Measurements from ENCODE around the gene KIAA0232. TPM values are rescaled to one million over a fixed set of nuclear protein-coding genes. Genes with fewer than 3 reads are reported as not detected.

Gene KIAA0232
- total RNA-seq, 4 donors from 2014 or later = 39.1 to 66.4 (median 60.4) TPM

DNA sequence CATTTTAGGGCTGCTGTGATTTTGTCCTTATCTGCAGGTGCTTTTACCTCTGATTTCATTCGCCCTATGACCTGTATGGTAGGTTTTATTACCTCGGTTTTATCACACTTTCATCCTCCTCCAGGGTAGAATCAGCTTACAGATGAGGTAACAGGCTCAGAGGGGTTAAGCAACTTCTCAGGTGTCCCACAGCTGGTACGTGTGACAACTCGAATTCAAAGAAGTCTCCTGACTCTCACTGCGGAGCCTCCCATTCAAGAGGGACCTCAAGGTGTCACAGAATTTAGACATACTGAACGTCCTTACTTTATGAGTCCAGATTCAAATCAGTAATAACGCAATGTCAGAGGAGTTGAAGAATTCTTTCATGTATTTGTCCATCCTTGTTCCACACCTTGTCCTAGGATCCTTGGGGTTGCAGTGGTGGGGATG, 12.5 kb upstream of the KIAA0232 start:
- no peaks in the 10 kb centered on the region for H3K9me3 ChIP-seq
- no peak for DNase-seq
- intact Hi-C loops (cut with DNase I; ENCODE audit: low total_unique reads) = loop anchor here (2.0 kb wide), 1 partner anchor 53 kb away; the partner anchor contains the start of gene BLOC1S4
- TF ChIP-seq POLR2A (IDR thresholded peaks at IDR 0.05) = no peak
- TF ChIP-seq, protein P1, sequence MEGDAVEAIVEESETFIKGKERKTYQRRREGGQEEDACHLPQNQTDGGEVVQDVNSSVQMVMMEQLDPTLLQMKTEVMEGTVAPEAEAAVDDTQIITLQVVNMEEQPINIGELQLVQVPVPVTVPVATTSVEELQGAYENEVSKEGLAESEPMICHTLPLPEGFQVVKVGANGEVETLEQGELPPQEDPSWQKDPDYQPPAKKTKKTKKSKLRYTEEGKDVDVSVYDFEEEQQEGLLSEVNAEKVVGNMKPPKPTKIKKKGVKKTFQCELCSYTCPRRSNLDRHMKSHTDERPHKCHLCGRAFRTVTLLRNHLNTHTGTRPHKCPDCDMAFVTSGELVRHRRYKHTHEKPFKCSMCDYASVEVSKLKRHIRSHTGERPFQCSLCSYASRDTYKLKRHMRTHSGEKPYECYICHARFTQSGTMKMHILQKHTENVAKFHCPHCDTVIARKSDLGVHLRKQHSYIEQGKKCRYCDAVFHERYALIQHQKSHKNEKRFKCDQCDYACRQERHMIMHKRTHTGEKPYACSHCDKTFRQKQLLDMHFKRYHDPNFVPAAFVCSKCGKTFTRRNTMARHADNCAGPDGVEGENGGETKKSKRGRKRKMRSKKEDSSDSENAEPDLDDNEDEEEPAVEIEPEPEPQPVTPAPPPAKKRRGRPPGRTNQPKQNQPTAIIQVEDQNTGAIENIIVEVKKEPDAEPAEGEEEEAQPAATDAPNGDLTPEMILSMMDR (IDR thresholded peaks at IDR 0.05 in 4 of 5, conservative IDR thresholded peaks at IDR 0.05 in 1 of 5) = no peak
- no peak for ATAC-seq
- H3K4me3 ChIP-seq = no peak overlapping the region
- peaks cover 38 to 53% of the 10 kb centered on the region in 2 donors for H3K4me1 ChIP-seq
- H3K27me3 ChIP-seq = no peaks in the 10 kb centered on the region
- no peaks in the 10 kb centered on the region for H3K36me3 ChIP-seq
- peak overlapping the region; percentile 80 to 92 (median 88) for H3K27ac ChIP-seq
- in situ Hi-C loops (cut with MboI; ENCODE audit: low sequenced_read_pairs in 4 of 4) = loop anchor here in 2 of 4 donors (5.0 to 10.0 kb wide), 2 partner anchors 48 to 215 kb away; no protein-coding TSS in a partner anchor

- peaks cover 38 to 53% of the 10 kb centered on the region in 2 donors for H3K4me1 ChIP-seq
- no peaks in the 10 kb centered on the region for H3K9me3 ChIP-seq
- no peak for DNase-seq
- no peaks in the 10 kb centered on the region for H3K27me3 ChIP-seq
- TF ChIP-seq POLR2A (IDR thresholded peaks at IDR 0.05) = peak in 1 of 2 donors; percentile 46
- TF ChIP-seq, protein P1 (IDR thresholded peaks at IDR 0.05 in 4 of 5, conservative IDR thresholded peaks at IDR 0.05 in 1 of 5) = no peak
- in situ Hi-C loops (cut with MboI; ENCODE audit: low sequenced_read_pairs in 4 of 4) (loop anchor here in 2 of 4 donors (5.0 to 10.0 kb wide), 2 partner anchors 48 to 214 kb away; no protein-coding TSS in a partner anchor), intact Hi-C loops (cut with DNase I; ENCODE audit: low total_unique reads) (loop anchor here (2.0 kb wide), 1 partner anchor 54 kb away; the partner anchor contains the start of gene BLOC1S4)
- H3K27ac ChIP-seq = peak overlapping the region; percentile 80 to 92 (median 88)
- peak in 1 of 2 donors; percentile 6 for ATAC-seq
- no peaks in the 10 kb centered on the region for H3K36me3 ChIP-seq
- H3K4me3 ChIP-seq = no peak overlapping the region
Observed at GRCh38 chr4:6770581-6771228, 11.8 kb upstream of the KIAA0232 start.

GRCh38 chr4:6771229-6771671, 11.3 kb upstream of the KIAA0232 start:
- Histone ChIP-seq H3K27me3 (no peaks in the 10 kb centered on the region), H3K4me1 (peaks cover 38 to 53% of the 10 kb centered on the region in 2 donors), H3K27ac (peak overlapping the region; percentile 80 to 92 (median 88)), H3K36me3 (no peaks in the 10 kb centered on the region), H3K4me3 (peak overlapping the region in 1 of 4 donors; percentile 19), H3K9me3 (no peaks in the 10 kb centered on the region)
- peak; percentile 90 to 97 for DNase-seq
- intact Hi-C loops (cut with DNase I; ENCODE audit: low total_unique reads) (loop anchor here (2.0 kb wide), 1 partner anchor 54 kb away; the partner anchor contains the start of gene BLOC1S4), in situ Hi-C loops (cut with MboI; ENCODE audit: low sequenced_read_pairs in 4 of 4) (loop anchor here in 2 of 4 donors (5.0 to 10.0 kb wide), 2 partner anchors 49 to 214 kb away; no protein-coding TSS in a partner anchor)
- ATAC-seq = peak; percentile 84 to 86
- TF ChIP-seq, protein P1 (IDR thresholded peaks at IDR 0.05 in 4 of 5, conservative IDR thresholded peaks at IDR 0.05 in 1 of 5) = no peak
- peak; percentile 29 to 65 for TF ChIP-seq POLR2A (IDR thresholded peaks at IDR 0.05)

DNA sequence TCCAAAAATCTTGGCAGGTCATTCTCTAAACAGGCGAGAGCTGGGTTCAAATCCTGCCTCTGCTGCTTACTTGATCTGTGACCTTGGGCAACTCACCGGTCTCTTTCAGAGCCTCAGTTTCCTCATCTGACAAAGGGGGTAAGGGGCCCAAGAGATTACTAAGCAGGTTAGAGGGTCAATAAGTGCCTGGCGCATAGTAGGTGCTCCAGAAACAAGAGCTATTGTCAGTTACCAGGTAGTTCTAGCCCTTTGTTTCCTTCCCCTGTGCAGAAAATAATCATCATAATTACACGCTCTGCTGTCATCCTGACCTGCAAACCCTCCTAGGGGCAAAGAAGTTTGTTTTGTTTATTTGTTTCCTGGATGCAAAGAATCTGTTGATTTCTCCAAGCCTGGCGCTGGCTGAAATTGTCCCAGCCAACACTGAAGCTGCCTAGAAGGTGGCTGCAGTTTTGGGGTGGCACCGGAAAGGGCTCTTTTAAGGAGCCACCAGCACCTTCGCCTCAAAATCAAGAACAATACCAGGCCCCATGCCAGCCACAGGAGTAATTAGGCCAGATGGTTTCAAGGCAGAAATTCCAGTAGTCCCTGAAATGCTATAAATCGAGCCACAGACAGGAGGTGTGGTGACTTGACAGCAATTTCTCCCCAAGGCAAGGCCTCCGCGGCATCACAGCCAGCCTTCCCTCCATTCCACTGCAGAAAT, 10.2 kb upstream of the KIAA0232 start:
- ATAC-seq = no peak
- Histone ChIP-seq H3K4me3 (no peak overlapping the region), H3K27ac (peak overlapping the region; percentile 80 to 92 (median 88)), H3K27me3 (no peaks in the 10 kb centered on the region), H3K9me3 (no peaks in the 10 kb centered on the region), H3K4me1 (peaks cover 38 to 53% of the 10 kb centered on the region in 2 donors), H3K36me3 (no peaks in the 10 kb centered on the region)
- TF ChIP-seq POLR2A (IDR thresholded peaks at IDR 0.05) = no peak
- TF ChIP-seq, protein P1 (IDR thresholded peaks at IDR 0.05 in 4 of 5, conservative IDR thresholded peaks at IDR 0.05 in 1 of 5) = no peak
- intact Hi-C loops (cut with DNase I; ENCODE audit: low total_unique reads) = no loop called here
- in situ Hi-C loops (cut with MboI; ENCODE audit: low sequenced_read_pairs in 4 of 4) = loop anchor here in 2 of 4 donors (5.0 to 10.0 kb wide), 2 partner anchors 50 to 212 kb away; no protein-coding TSS in a partner anchor
- DNase-seq = no peak
